Lung (tissue), 12 donors: Measurements from ENCODE around the gene PLEKHA6. TPM values are rescaled to one million over a fixed set of nuclear protein-coding genes. Genes with fewer than 3 reads are reported as not detected.
A peak's percentile ranks its signal among the peaks of the same experiment; 100 is the strongest.

Source experiments
- ATAC-seq: fragments of 200-7000 bp; cut with Tn5 transposase; one replicate; pipeline ENCODE4 v1.9.1; 2020; ENCODE audit warnings: moderate number of reproducible peaks; ENCODE audit not compliant: insufficient read depth, low FRiP score
- DNase-seq, 3 donors: peaks; one replicate each; pipeline ENCODE4 v3.0.0-alpha.2; 2013 to 2017
- H3K27ac ChIP-seq, 2 donors: one replicate each; pipeline ENCODE4 v1.5.1; 2013; ENCODE audit warnings: mild to moderate bottlenecking in 2 of 2, moderate library complexity in 2 of 2, control low read depth in 1 of 2, inconsistent platforms in 1 of 2, low read depth in 1 of 2, low read length in 1 of 2
- H3K27me3 ChIP-seq, 3 donors: one replicate each; pipeline ENCODE4 v1.5.1; 2013; ENCODE audit warnings: low read length in 2 of 3; ENCODE audit not compliant: control insufficient read depth in 3 of 3, insufficient read depth in 3 of 3
- H3K36me3 ChIP-seq, 4 donors: one replicate each; pipeline ENCODE4 v1.5.1; 2013; ENCODE audit warnings: low read length in 4 of 4, mild to moderate bottlenecking in 1 of 4, moderate library complexity in 1 of 4; ENCODE audit not compliant: control insufficient read depth in 4 of 4, insufficient read depth in 4 of 4
- H3K4me1 ChIP-seq, 5 donors: one replicate each; pipeline ENCODE4 v1.5.1; 2013; ENCODE audit warnings: low read length in 5 of 5, mild to moderate bottlenecking in 2 of 5, moderate library complexity in 1 of 5; ENCODE audit not compliant: control insufficient read depth in 5 of 5, insufficient read depth in 5 of 5
- H3K4me3 ChIP-seq: one replicate; pipeline ENCODE4 v1.5.1; 2013; ENCODE audit warnings: mild to moderate bottlenecking, control low read depth, moderate library complexity
- H3K9ac ChIP-seq, 2 donors: one replicate each; pipeline ENCODE4 v1.5.1; 2013; ENCODE audit warnings: low read length in 2 of 2, control low read depth in 1 of 2; ENCODE audit not compliant: insufficient read depth in 1 of 2
- H3K9me3 ChIP-seq, 4 donors: one replicate each; pipeline ENCODE4 v1.5.1; 2013; ENCODE audit warnings: low read length in 3 of 4, mild to moderate bottlenecking in 1 of 4, moderate library complexity in 1 of 4; ENCODE audit not compliant: control insufficient read depth in 4 of 4, insufficient read depth in 3 of 4
- WGBS, 2 donors: extraction: QIAGEN DNeasy Blood & Tissue Kit; methylation state at CpG; one replicate each; pipeline ENCODE4 v1.1.7; 2013; 5-methylcytosine and 5-hydroxymethylcytosine counted together
- polyA plus RNA-seq, 2 donors: library from polyadenylated mRNA; stranded (reverse); fragments of 200-250 nt; gene quantifications; one replicate each; pipeline ENCODE4 v1.2.1, GENCODE V29; 2013
- total RNA-seq, 2 donors: library from RNA; depleted of rRNA in 1 of 2; stranded (reverse); fragments of >200 nt in 1 of 2; gene quantifications; one replicate each; pipeline ENCODE4 v1.2.1, GENCODE V29; 2014 to 2021
- TF ChIP-seq, protein P1 (sequence below): IDR thresholded peaks from 2 replicates; pipeline ENCODE4 v1.5.1; 2012; ENCODE audit warnings: mild to moderate bottlenecking; ENCODE audit errors: control extremely low read depth, extremely low read depth
- donor health status: control.
- donor health status: control.
- donor health status: Bipolar disorder and iron deficiency.
- donor health status: healthy.
- donor health status: DM: yes; HTN: yes; CAD: no.

The PLEKHA6 gene
- total and polyA plus RNA-seq, 4 donors = 0.88 to 10.5 (median 3.3) TPM

DNA sequence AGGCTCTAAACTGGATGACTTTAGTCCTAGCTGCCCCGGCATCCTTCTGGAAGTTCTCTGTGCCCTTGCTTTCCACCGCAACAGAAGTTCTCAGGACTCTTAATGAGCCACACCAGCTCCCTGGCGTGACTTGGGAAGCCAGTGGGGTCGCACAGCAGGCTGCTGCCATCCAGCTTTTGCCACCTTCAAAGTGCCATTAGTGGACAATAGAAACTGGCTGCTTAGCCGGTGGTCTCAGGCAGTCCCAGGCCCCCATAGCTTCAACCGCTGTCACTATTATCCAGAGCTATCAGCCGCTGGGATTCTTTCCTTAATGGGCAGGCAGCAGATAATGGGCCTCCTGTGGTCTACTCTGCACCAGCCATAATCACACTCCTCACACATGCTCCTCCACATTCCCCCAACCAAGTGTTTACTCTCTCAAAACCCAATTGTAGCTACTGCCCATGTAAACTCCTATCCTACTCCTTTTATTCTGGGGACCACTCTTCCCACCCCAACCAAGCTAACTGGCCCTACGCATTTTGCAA, 37.3 kb downstream of the PLEKHA6 start:
- WGBS, 2 donors = 81 to 86% methylated on average over 8 of the region's 8 CpGs
- ATAC-seq (no peak), DNase-seq (no peak)
- Histone ChIP-seq H3K27me3 (no peaks in the 10 kb centered on the region), H3K4me1 (peaks cover 0 to 3% (median 0%) of the 10 kb centered on the region in 5 donors), H3K36me3 (no peaks in the 10 kb centered on the region), H3K4me3 (no peak overlapping the region), H3K27ac (no peak overlapping the region), H3K9me3 (no peaks in the 10 kb centered on the region), H3K9ac (no peak overlapping the region)
- TF ChIP-seq, protein P1, sequence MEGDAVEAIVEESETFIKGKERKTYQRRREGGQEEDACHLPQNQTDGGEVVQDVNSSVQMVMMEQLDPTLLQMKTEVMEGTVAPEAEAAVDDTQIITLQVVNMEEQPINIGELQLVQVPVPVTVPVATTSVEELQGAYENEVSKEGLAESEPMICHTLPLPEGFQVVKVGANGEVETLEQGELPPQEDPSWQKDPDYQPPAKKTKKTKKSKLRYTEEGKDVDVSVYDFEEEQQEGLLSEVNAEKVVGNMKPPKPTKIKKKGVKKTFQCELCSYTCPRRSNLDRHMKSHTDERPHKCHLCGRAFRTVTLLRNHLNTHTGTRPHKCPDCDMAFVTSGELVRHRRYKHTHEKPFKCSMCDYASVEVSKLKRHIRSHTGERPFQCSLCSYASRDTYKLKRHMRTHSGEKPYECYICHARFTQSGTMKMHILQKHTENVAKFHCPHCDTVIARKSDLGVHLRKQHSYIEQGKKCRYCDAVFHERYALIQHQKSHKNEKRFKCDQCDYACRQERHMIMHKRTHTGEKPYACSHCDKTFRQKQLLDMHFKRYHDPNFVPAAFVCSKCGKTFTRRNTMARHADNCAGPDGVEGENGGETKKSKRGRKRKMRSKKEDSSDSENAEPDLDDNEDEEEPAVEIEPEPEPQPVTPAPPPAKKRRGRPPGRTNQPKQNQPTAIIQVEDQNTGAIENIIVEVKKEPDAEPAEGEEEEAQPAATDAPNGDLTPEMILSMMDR = no peak

DNA sequence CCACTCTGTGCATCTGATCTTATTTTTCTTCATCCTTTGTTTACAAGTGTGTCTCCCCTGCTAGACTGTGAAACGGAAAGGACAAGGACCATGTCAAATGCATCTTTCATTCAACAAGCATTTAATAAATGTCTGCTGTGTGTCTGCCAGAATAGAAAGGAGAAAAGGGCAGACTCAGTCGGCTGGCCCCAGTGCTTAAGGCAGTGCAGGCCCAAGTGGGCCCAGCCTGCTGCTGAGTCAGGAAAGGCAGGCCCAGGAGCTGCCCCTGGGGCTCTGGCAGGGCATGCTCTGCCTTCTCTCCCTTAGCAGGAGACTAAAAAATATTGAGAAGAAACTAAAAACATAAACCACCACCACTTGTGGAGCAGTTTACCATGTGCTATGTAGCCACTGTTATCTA, 38.1 kb downstream of the PLEKHA6 start:
- Histone ChIP-seq H3K27me3 (no peaks in the 10 kb centered on the region), H3K9me3 (no peaks in the 10 kb centered on the region), H3K36me3 (no peaks in the 10 kb centered on the region), H3K4me3 (no peak overlapping the region), H3K27ac (no peak overlapping the region), H3K4me1 (peaks cover 0 to 3% (median 0%) of the 10 kb centered on the region in 5 donors), H3K9ac (no peak overlapping the region)
- 50 to 57% methylated on average over 2 of the region's 2 CpGs for WGBS, 2 donors
- no peak for ATAC-seq
- no peak for DNase-seq
- TF ChIP-seq, protein P1 = no peak

DNA sequence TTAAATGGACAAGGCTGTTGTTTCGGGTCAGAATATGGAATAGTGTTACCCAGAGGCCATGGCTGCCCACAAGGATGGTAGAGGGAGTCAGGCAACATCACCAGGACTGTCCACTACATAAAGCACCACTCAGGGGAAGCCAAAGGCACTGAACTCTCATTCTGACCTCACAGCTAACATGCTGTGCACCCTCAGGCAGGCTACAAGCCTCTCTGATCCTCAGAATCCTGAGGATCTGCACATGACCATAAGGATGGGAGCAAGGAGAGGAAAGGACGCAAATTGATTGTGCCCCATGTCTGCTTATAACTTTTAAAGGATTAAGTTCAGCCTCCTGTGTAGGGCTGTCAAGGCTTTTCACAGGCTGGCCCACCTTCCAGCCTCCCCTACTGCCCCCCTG, 38.7 kb downstream of the PLEKHA6 start:
- H3K36me3 ChIP-seq = no peaks in the 10 kb centered on the region
- H3K4me3 ChIP-seq = no peak overlapping the region
- WGBS, 2 donors = 93 to 100% methylated on average over 2 of the region's 2 CpGs
- H3K4me1 ChIP-seq = peaks cover 0 to 3% (median 0%) of the 10 kb centered on the region in 5 donors
- no peak overlapping the region for H3K27ac ChIP-seq
- H3K27me3 ChIP-seq = no peaks in the 10 kb centered on the region
- H3K9ac ChIP-seq = no peak overlapping the region
- H3K9me3 ChIP-seq = no peaks in the 10 kb centered on the region
- no peak for ATAC-seq
- TF ChIP-seq, protein P1 = no peak
- no peak for DNase-seq

DNA sequence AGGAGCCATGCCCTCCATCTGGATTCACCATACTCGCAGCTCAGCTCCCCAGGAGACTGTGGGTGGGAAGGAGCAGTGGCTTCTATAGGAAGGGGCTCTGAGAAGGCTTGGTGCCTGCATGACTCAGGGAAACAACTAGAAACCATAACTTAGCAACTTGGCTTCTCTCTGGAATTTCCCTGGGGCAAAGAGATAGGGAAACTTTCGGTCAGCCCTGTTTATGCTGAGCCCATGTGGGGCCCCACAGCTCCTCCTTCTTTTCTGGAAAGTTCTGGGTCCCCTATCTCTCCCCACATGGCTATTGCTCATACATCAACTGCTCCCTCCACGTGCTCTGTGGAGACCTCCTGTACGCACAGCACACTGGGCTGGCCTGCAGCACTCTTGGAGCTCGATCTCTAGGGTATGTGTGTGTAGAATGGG, 39.3 kb downstream of the PLEKHA6 start:
- Histone ChIP-seq H3K9ac (no peak overlapping the region), H3K27ac (no peak overlapping the region), H3K4me1 (peaks cover 0 to 3% (median 0%) of the 10 kb centered on the region in 5 donors), H3K36me3 (no peaks in the 10 kb centered on the region), H3K9me3 (no peaks in the 10 kb centered on the region), H3K4me3 (no peak overlapping the region), H3K27me3 (no peaks in the 10 kb centered on the region)
- ATAC-seq (peak; percentile 30), DNase-seq (peak in 1 of 3 donors; percentile 36)
- WGBS, 2 donors = 75 to 76% methylated on average over 5 of the region's 5 CpGs
- TF ChIP-seq, protein P1 = no peak
